Measurements from ENCODE around the gene RPGR. TPM values are rescaled to one million over a fixed set of nuclear protein-coding genes. Genes with fewer than 3 reads are reported as not detected.

Gene RPGR
- polyA plus RNA-seq, 3 donors = 13.8 to 15.1 (median 14.6) TPM

DNA sequence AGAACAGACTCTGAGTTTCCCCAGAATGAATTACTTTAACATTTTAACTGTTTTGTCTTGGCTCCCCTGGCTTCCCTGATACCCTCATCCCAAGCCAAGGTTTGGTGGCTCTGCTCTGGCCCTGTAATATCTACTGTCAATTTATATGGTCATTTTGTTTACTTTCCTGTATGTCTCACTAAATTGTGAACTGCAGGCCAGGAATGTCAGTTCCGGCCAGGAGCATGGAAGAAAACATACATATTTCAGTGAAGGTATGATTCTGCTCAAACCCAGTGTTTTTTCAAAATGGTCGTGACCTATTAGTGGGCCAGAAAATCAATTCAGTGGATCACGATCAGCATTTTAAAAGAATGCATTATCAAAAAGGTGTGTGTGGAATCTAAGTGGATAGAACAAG is 1.2 kb downstream of the RPGR start:
- DNase-seq (ENCODE audit: low read depth in 3 of 3, low spot score in 2 of 3) = no peak

DNA sequence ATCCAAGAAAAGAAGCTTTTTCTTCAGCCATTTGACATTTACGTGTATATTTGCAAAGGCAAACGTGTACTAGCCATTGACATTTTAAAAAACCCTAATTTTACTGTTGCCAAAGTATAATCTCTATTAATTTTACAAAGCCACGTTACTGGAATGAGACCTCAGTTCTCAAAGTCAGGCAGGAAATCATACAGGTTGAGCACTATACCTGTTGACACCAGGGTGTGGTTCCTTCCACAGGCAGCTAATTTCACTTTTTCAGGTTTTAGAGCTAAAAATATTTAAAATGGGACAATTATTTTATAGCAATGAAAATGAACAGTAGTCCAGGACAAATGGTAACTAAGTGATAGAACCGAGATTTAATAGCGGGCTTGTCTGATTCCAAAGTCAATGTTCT is 6.5 kb downstream of the RPGR start:
- no peak for DNase-seq (ENCODE audit: low read depth in 3 of 3, low spot score in 2 of 3)

DNA sequence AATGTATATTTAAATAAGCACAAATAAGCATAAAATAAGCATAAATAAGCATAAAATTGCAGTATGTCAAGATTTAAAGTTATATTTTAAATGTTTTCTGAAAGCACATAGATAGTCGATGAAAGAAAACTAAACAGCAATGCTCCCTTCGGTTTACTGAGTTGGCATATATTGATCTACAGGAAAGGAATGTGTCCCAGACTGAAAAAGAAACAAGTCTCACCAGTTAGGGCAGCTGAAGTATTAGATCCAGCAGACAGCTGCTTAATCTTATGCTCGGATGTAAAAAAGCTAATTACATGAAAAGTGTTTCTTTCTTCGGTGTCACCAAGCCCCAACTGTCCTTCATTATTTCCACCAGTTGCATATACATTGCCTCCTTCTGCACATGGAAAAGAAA is 8.7 kb downstream of the RPGR start:
- no peak for DNase-seq (ENCODE audit: low read depth in 3 of 3, low spot score in 2 of 3)

DNA sequence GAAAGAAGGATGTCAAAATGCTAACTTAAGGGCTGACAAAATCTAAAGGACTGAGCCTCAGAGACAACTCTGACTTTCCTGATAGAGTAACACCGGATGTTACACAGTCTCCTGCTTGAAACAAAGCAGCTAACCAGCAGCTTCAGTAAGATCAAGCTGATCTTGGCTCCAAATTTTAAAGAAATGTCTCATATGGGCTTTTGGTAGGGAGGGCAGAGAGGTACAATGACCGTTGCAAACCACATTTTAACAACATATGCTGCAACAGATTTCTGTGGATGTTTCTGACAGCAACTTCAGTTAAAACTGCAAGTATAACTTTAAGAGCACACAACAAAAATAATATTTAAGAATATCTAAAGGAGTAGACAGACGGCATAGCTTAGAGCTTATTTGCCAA is 9.1 kb downstream of the RPGR start:
- DNase-seq (ENCODE audit: low read depth in 3 of 3, low spot score in 2 of 3) = no peak

DNA sequence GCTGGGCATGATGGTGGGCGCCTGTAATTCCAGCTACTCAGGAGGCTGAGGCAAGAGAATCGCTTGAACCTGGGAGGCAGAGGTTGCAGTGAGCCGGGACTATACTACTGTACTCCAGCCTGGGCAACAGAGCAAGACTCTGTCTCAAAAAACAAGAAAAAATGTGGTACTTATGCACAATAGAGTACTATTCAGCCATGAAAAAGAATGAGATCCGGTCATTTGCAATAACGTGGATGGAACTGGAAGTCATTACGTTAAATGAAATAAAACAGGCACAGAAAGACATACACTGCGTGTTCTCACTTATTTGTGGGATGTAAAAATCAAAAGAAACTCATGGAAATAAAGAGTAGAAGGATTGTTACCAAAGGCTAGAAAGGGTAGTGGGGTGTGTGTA is 12.1 kb downstream of the RPGR start:
- DNase-seq (ENCODE audit: low read depth in 3 of 3, low spot score in 2 of 3) = no peak

DNA sequence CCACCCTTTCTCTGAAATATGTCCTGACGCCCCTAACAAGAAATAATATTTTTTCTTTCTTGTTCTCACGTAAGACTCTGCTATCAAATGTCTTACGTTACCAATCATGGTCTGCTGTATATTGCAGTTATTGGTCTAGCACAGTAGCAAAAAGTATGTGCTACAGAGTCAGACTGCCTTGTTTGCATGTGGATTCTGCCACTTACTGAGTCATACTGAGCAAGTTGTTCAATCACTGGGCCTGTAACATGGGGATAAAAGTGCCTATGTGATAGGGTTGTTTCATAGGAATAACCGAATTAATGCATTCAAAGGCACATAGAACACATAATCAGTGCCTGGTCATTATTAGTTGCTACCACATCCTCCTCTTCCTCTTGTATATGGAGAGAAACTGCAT is 14.1 kb downstream of the RPGR start:
- DNase-seq (ENCODE audit: low read depth in 3 of 3, low spot score in 2 of 3) = no peak

DNA sequence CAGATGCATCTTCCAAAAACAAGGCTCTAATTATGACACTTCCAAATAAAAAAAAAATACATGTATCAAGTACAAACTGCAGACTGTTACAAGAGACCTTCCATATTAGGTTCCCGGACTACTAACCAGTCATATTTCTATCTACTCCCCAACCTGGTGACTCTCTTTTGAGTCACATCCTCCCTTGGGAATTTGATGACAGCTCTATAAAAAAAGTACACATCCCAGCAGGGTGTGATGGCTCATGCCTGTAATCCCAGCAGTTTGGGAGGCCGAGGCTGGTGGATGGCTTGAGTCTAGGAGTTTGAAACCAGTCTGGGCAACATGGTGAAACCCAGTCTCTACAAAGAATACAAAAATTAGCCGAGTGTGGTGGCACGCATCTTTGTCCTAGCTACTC is 14.9 kb downstream of the RPGR start:
- no peak for DNase-seq (ENCODE audit: low read depth in 3 of 3, low spot score in 2 of 3)

DNA sequence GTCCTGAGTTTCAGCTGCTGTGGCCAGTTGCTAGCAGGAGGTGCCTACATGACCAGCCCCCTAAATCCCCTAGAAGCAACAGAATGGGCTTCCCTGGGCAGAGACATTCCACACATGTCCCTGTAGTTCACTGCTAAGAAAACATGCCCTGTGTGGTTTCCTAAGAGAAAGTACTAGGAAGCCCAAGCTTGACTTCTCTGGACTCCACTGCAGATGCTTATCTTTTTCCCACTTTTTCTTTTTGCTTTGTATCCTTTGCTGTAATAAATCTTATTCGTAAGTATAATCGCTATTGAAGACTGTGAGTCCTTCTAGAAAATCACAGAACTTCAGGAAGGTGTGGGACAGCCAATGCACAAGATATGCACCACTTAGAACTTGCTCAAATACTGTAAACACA is 15.6 kb downstream of the RPGR start:
- DNase-seq (ENCODE audit: low read depth in 3 of 3, low spot score in 2 of 3) = no peak

DNA sequence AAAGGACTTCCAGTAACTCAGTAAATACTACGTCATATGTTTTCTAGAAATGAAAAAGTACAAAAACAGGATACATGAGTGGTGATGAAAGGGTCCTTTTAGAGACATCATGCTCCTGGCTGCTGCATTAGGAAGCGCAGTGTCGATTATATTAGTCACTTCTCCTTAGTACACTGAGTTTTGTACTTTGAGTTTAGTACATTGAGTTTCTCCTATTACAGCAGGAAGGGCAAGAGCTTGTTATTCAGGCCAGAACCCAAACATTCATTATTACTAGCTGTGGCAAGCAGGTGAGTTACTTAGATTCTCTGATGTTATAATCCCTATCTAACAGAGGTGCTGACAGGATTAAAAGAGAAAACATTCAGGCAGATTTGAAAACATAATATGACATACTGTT is 21.3 kb downstream of the RPGR start:
- DNase-seq (ENCODE audit: low read depth in 3 of 3, low spot score in 2 of 3) = no peak

DNA sequence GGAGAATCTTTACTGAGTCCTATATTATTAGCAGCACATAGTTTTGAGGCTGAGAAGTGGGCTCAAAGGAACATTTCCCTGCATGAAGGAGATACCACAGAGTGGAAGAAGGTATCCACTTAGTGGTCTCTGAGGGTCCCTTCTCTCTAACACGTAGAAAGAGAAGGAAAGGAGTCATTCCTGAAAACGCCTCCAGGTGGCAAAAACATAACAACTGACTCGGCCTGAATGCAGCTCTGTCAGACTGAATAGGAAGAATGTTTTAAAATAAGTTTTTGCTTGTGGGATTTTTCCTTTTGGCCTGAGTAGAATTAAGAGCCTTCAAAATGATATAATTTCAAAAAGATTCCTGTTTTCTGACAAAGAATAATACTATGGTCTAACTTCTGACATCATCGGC is 23.3 kb downstream of the RPGR start:
- DNase-seq (ENCODE audit: low read depth in 3 of 3, low spot score in 2 of 3) = no peak

DNA sequence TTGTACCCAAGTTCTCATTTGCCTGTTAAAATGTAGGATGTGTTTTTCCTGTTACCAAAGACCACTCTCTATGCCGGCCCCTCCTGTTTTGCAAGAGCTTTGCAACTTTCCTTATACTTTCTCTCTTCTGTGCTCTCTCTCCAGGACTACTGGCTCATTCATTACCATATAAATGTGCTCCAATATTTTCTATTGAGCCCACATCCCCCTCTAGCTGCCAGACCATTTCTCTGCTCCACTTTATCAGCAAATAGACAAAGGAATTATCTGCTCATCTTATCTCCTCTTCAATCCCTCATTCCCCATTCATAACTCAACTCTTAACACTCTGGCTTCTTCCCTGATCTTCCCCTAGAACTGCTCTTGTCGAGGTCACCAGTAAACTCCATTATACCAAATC is 33.6 kb downstream of the RPGR start:
- DNase-seq (ENCODE audit: low read depth in 3 of 3, low spot score in 2 of 3) = no peak

DNA sequence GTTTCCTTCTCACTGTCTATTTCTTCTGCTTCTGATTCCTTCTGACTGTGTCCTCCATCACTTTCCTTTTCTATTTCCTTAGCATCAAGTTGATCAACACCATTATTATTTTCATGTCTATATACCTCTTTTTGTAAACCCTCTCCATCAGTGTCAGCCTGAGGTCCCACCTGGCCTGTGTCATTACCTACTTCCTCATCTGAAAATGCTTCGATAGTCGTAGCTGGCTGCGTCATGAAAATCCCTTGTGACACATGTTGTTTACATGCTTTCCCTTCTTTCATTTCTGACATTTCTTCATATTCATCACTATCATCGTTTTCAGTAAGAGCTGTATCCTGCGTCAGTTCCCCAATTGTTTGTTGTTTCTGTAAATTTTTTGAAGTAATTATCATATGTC is 39.6 kb downstream of the RPGR start:
- no peak for DNase-seq (ENCODE audit: low read depth in 3 of 3, low spot score in 2 of 3)

DNA sequence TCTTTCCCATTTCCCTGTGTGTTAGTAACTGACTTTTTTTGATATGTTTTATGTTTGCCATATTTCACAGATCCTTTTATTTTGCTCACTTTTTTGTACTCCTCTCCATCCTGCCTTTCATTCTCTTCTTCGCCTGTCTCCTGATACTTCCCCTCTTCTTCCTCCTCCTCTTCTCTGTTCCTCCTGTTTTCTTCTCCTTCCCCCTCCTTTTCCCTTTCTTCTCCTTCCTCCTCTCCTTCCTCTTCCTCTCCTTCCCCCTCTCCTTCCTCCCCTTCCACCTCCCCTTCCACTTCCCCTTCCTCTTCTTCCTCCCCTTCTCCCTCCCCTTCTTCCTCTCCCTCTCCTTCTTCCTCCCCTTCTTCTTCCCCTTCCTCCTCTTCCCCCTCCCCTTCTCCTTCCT is 41.7 kb downstream of the RPGR start:
- DNase-seq (ENCODE audit: low read depth in 3 of 3, low spot score in 2 of 3) = no peak

DNA sequence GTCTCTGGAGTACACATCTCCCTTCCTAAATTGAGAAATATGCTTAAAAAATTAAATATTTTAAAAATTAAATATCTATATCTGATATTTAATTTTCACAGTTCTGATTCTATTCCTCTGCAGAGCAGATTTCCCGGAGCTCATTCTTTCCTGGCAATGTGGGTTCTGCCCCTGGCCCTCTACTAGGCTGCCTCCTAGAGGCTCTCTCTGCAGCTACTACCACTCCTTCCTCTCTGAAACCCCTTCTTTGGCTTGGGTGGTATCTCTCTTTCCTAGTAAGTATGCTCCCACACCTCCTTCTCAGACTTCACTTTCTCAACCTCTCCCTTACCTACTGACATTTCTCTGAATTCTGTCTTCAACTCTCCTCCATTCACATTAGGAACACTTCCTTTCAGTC is 45.3 kb downstream of the RPGR start:
- DNase-seq (ENCODE audit: low read depth in 3 of 3, low spot score in 2 of 3) = no peak

DNA sequence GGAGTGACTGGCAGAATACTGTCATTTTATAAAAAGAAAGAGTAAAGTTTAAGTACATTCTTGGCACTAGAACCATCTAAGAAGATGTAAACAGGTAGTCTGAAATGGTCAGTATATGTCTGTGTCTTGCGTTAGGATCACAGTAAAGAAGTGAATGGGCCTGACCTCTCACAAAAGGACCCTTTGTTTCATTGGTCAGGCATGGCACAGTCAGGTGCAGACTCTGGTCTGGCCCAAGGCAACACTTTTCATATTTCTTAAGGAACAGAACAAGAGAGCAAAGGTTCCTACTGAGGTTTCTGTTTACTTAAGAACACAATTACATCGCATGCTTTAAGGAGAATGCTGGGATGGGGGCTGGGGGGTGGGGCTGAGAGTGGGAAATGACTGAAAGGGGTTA is 48.1 kb downstream of the RPGR start:
- no peak for DNase-seq (ENCODE audit: low read depth in 3 of 3, low spot score in 2 of 3)

DNA sequence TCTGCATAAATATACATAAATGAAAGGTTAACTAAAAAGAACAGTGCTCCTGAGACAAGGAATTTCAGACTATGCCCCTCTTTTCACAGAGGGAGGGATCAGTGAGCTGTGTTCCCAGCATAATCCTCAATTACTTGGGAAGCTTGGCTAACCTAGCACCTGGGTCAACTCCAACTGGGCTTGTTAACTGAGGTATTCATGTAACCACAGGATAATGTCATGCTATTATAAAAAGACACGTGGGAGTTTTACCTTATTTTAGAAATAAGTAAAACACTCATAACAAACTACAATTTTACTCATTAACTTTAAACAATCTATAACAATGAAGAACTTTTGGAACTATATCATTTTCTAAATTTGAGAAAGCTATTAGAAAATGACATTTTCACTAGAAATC is 48.6 kb downstream of the RPGR start:
- no peak for DNase-seq (ENCODE audit: low read depth in 3 of 3, low spot score in 2 of 3)

DNA sequence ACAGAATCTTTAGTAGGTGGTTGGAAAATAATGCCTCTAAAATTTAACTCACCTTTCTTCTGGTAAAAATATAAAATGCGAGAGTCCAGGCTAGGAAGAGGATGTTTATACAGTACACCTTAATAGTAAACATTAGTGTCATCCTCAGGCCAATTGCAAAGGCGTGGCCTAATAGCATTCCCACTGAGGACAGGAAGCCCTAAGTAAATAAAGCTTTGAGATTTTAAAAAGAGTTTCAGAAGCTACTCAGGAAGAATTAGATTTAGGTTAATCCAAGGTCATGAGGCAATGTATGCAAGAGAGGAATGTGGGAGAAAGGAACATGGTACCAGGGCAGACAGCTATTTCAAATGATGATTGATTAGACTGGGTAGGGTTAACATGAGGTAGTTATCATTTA is 49.5 kb downstream of the RPGR start:
- no peak for DNase-seq (ENCODE audit: low read depth in 3 of 3, low spot score in 2 of 3)

DNA sequence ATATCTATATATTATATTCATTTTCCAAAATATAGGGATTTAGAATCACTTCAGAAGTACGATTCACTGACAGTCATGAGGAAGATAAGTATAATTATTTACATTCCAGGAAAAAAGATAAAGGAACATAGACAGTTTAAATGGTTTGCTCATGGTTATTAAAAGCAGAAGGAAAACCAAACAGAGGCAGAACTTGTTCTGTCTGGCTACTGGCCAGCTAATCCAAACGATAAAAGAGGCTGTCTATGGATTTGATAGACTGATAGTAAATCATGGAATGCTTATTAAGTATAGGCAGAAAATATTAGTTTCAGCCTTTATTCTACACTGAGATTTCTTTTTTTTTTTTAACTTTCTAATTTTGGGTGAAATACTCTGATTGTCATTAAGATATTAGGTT is 50.2 kb downstream of the RPGR start:
- DNase-seq (ENCODE audit: low read depth in 3 of 3, low spot score in 2 of 3) = no peak

DNA sequence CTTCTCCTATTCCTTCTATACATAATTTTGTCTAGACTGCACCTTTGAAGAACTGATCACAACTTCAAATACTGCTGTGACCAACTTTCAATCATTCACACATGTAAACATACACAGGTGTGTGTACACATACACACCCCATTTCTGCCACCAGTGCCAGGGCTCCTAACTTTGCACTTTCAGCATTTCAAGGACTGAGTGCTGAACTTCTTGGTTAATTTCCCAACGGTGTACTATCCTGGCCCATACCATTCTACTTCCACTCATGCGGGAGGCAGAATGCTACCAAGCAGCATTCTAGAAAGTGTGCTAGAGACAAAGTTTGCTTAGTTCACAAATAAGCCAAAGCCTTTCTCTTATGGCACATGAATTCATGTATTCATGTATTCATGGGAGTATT is 51.2 kb downstream of the RPGR start:
- no peak for DNase-seq (ENCODE audit: low read depth in 3 of 3, low spot score in 2 of 3)

DNA sequence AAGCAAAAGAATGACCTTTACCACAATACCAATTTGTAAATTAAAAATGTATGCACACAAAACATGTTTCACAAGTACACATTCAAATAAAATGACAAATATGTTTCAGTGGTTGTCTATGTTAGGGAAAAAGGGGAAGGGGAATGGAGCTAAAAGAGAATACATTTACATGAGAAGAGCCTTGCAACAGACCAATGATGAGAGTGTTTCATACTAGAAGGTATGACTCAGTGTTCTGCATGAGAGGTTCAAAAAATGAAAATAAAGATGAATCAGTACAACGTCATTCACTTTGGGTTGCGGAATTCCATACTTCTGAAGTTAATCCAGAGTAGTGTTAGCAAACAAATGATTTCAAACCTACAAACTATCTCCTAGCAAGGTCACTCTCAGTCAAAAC is 51.7 kb downstream of the RPGR start:
- DNase-seq (ENCODE audit: low read depth in 3 of 3, low spot score in 2 of 3) = no peak

DNA sequence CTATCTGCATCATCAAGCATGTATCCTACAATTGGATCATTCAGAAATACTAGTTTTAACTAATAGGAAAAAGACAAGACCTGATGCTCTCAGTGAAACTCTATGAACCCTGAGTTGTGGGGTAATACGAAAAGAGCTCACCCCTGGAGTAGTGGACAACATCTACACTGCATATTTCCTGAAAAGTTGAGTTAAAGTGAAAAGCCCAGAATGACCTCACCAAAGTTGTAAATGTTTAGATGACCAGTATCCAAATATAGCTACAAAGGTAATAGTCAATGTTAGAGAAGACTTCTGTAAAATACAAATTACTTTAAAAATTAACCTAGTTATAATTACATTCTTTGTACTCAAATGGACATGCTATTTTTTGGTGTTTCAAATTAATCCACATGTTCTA is 53.9 kb downstream of the RPGR start:
- DNase-seq (ENCODE audit: low read depth in 3 of 3, low spot score in 2 of 3) = no peak

DNA sequence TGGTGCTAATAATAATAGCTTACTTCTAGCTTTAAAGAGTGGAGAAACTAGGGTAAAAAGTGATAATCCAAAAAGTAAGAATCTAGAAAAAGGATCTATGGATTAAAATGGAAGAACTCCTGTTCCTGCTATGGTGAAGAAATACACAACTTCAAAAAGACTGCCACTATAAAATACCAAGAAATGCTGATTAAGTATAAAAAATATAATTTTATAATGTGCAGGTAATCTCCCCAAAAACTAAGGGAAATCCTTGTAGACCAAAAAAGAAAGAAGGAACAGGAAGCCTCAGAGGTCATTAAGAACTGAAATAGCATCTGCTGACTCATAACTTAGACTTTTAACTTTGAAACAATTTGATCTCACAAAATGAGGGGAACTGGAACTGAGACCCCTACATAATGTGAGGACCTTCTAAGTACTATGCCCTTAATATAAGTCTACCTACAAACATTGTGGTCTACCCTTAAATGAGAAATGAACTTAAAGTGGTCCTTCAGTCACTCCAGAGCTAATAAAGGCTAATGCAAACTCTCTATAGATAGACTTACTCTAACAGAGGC is 56.1 kb downstream of the RPGR start:
- no peak for DNase-seq (ENCODE audit: low read depth in 3 of 3, low spot score in 2 of 3)

DNA sequence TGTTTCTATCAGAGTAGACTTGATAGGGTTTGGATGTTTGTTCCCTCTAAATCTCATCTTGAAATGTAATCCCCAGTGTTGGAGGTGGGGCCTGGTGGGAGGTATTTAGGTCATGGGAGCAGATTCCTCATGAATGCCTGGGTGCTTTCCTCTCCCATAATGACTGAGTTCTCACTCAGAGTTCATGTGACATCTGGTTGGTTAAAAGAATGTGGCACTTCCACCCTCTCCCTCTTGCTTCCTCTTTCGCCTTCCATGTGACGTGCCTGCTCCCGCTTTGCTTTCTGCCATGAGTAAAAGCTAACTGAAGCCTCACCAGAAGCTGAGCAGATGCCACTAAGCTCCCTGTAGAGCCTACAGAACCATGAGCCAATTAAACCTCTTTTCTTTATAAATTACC is 59.3 kb downstream of the RPGR start:
- no peak for DNase-seq (ENCODE audit: low read depth in 3 of 3, low spot score in 2 of 3)

Measured in right renal cortex interstitium (tissue), 3 donors.